ENCODE data around the gene GTF2A2.

Gene GTF2A2

DNA sequence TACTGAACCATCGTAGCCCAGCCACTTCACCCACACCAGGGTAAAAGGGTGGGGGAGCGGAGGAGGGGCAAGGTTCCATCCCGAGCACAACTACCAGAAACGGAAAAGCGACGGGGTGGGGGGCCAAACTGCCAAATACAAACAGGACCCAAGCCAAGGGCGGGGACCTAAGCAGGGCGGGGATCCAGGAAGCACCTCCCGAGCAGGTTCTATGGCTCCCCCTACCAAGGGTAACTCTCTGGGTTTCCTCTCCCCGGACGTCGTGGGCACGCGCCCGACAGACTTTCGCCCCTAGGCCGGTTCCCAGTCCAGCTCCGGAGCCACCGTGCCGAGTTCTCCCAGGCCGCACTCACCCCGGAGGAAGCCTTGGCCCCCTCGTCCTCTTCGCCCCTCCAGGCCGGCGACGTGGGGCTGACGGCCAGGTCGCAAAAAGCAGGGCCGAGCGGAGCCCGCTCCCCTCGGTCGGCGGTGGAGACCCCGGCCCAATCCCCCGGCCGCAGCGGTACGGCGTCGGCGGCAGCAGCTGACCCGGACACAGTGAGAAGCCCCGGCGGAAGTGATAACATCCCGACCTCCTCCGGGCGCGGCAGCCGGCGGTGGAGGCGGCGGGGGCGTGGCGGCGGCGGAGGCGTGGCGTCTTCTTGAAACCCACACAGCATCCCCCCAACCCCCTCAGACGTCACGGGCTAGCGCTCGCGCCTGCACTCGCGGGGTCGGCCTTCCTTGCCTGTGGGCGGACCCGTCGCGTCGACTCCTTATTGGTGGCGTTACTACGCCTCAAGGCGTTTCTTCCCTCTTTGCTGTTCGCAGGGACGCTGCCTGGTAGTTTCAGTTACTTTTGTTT is 31.7 kb upstream of the GTF2A2 start, which contains the start of gene BNIP2:
TSS of gene BNIP2 (minus strand) at position 539 of the 844 bp plus-strand sequence. CDS start 6,863 bp downstream, outside the sequence.
- Histone ChIP-seq H3K9me3 (ENCODE audit: control insufficient read depth, low read length) (no peaks in the 10 kb centered on the region), H3K4me1 (ENCODE audit: control insufficient read depth, insufficient read depth, low read length, poor library complexity, severe bottlenecking) (peaks cover 14% of the 10 kb centered on the region), H3K27ac (ENCODE audit: low read depth, low read length, severe bottlenecking) (peak within 1 kb of the TSS; percentile 99), H3K36me3 (ENCODE audit: control insufficient read depth, insufficient read depth, low read length) (peaks cover 30% of the 10 kb centered on the region), H3K4me3 (ENCODE audit: extremely low read depth, insufficient read depth, low read length, poor library complexity, severe bottlenecking) (peak within 1 kb of the TSS; percentile 96)
- WGBS, 2 experiments (ENCODE audit: insufficient coverage in 2 of 2), result 0% methylated on average over 55 to 59 of the region's 78 CpGs

- 3% methylated on average over 9 to 10 of the region's 15 CpGs for WGBS, 2 experiments (ENCODE audit: insufficient coverage in 2 of 2)
- Histone ChIP-seq H3K27ac (ENCODE audit: low read depth, low read length, severe bottlenecking) (peak overlapping the region; percentile 99), H3K36me3 (ENCODE audit: control insufficient read depth, insufficient read depth, low read length) (peaks cover 35% of the 10 kb centered on the region), H3K9me3 (ENCODE audit: control insufficient read depth, low read length) (no peaks in the 10 kb centered on the region), H3K4me3 (ENCODE audit: extremely low read depth, insufficient read depth, low read length, poor library complexity, severe bottlenecking) (peak overlapping the region; percentile 96), H3K4me1 (ENCODE audit: control insufficient read depth, insufficient read depth, low read length, poor library complexity, severe bottlenecking) (peaks cover 14% of the 10 kb centered on the region)
Observed at GRCh38 chr15:59688423-59688781, 31.1 kb upstream of the GTF2A2 start.

DNA sequence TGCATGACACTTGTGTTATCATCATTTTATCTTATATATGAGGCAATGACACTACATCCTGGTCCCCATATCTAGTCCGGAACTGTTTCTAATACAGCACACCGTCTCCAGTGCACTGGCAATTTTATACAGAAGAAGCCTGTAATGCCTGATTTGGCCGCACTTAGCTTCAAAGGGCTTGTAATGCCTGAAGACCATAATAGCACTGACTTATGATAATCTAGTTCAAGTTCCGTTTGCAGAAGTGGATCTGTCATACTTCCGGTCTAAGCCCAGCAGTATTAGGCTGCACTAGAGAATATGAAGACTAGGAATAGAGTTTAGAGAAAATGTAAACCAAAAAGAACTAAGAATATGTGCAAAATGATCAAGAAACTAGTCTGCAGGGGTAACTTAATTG is 30.5 kb upstream of the GTF2A2 start:
- Histone ChIP-seq H3K9me3 (ENCODE audit: control insufficient read depth, low read length) (no peaks in the 10 kb centered on the region), H3K27ac (ENCODE audit: low read depth, low read length, severe bottlenecking) (peak overlapping the region; percentile 99), H3K4me3 (ENCODE audit: extremely low read depth, insufficient read depth, low read length, poor library complexity, severe bottlenecking) (peak overlapping the region; percentile 96), H3K36me3 (ENCODE audit: control insufficient read depth, insufficient read depth, low read length) (peaks cover 35% of the 10 kb centered on the region), H3K4me1 (ENCODE audit: control insufficient read depth, insufficient read depth, low read length, poor library complexity, severe bottlenecking) (peaks cover 14% of the 10 kb centered on the region)
- WGBS, 2 experiments (ENCODE audit: insufficient coverage in 2 of 2), result 62 to 83% methylated on average over 4 to 5 of the region's 5 CpGs

DNA sequence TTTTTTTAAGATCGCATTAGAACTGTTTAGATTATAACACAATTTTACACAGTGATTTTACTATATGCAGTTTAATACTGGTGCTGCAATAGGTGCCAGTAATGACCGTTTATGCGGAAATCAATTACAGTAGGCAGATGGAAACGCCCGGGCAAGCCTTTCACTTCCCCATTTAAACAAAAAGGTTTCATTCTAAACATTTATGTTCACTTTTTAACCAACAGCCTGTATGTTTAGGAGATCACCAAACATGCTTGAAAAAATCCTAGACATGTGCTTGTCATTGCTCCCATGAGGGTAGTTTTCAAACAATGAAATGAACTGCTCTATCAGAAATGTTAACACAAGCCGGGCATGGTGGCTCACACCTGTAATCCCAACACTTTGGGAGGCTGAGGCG is 29.1 kb upstream of the GTF2A2 start:
- no peak overlapping the region for H3K4me3 ChIP-seq (ENCODE audit: extremely low read depth, insufficient read depth, low read length, poor library complexity, severe bottlenecking)
- H3K9me3 ChIP-seq (ENCODE audit: control insufficient read depth, low read length), result no peaks in the 10 kb centered on the region
- H3K36me3 ChIP-seq (ENCODE audit: control insufficient read depth, insufficient read depth, low read length), result peaks cover 45% of the 10 kb centered on the region
- H3K4me1 ChIP-seq (ENCODE audit: control insufficient read depth, insufficient read depth, low read length, poor library complexity, severe bottlenecking), result peaks cover 14% of the 10 kb centered on the region
- 94 to 100% methylated on average over 1 to 6 of the region's 7 CpGs for WGBS, 2 experiments (ENCODE audit: insufficient coverage in 2 of 2)
- peak overlapping the region; percentile 57 for H3K27ac ChIP-seq (ENCODE audit: low read depth, low read length, severe bottlenecking)

DNA sequence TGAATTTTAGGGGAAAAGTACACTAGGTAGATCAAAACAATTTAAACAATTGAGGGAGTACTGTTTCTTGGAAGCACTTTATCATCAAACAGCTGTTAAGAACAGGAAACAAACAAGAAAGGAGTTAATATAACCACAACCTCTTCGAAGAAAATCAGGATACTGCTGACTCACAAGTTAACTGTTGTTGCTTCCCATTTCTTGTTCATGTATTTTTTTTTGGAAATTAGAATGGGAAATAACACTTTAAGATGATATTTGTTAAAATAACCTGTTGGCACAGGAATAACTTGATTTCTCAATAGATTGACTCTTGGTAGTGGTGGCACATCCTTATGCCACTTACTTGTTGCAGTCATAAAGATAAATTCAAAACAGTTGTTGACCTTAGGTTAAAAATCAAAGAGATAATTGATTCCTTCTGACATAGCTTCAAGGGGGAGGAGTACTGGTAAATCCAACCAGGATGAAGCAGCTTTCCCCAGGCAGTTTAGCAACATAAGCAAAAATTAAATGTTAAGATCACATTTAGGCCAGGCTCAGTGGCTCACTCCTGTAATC is 28.5 kb upstream of the GTF2A2 start:
- H3K4me1 ChIP-seq (ENCODE audit: control insufficient read depth, insufficient read depth, low read length, poor library complexity, severe bottlenecking), result peaks cover 14% of the 10 kb centered on the region
- no peaks in the 10 kb centered on the region for H3K9me3 ChIP-seq (ENCODE audit: control insufficient read depth, low read length)
- H3K27ac ChIP-seq (ENCODE audit: low read depth, low read length, severe bottlenecking), result peak overlapping the region; percentile 57
- 80% methylated on average over 1 of the region's 1 CpG; no CpG with 5 or more reads in 1 of the 2 experiments for WGBS, 2 experiments (ENCODE audit: insufficient coverage in 2 of 2)
- peaks cover 51% of the 10 kb centered on the region for H3K36me3 ChIP-seq (ENCODE audit: control insufficient read depth, insufficient read depth, low read length)
- no peak overlapping the region for H3K4me3 ChIP-seq (ENCODE audit: extremely low read depth, insufficient read depth, low read length, poor library complexity, severe bottlenecking)

- no peak overlapping the region for H3K27ac ChIP-seq (ENCODE audit: low read depth, low read length, severe bottlenecking)
- H3K36me3 ChIP-seq (ENCODE audit: control insufficient read depth, insufficient read depth, low read length), result peaks cover 78% of the 10 kb centered on the region
- no peaks in the 10 kb centered on the region for H3K4me1 ChIP-seq (ENCODE audit: control insufficient read depth, insufficient read depth, low read length, poor library complexity, severe bottlenecking)
- no peaks in the 10 kb centered on the region for H3K9me3 ChIP-seq (ENCODE audit: control insufficient read depth, low read length)
- 63 to 100% methylated on average over 2 to 3 of the region's 5 CpGs for WGBS, 2 experiments (ENCODE audit: insufficient coverage in 2 of 2)
- no peak overlapping the region for H3K4me3 ChIP-seq (ENCODE audit: extremely low read depth, insufficient read depth, low read length, poor library complexity, severe bottlenecking)
Observed at GRCh38 chr15:59680870-59681269, 23.6 kb upstream of the GTF2A2 start.

DNA sequence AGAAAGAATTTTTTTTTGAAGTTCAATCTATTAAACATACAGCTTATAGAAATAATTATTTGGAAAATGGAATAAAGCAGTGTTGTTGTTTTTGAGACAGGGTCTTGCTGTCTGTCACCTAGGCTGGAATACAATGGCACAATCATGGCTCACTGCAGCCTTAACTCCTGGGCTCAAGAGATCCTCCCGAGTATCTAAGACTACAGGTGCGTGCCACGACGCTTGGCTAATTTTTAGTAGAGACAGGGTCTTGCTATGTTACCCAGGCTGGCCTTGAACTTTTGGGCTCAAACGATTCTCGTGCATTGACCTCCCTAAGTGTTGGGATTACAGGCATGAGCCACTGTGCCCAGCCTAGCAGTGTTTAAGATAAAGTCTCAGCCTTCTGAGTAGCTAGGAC is 23.0 kb upstream of the GTF2A2 start:
- Histone ChIP-seq H3K9me3 (ENCODE audit: control insufficient read depth, low read length) (no peaks in the 10 kb centered on the region), H3K4me1 (ENCODE audit: control insufficient read depth, insufficient read depth, low read length, poor library complexity, severe bottlenecking) (no peaks in the 10 kb centered on the region), H3K27ac (ENCODE audit: low read depth, low read length, severe bottlenecking) (no peak overlapping the region), H3K36me3 (ENCODE audit: control insufficient read depth, insufficient read depth, low read length) (peaks cover 78% of the 10 kb centered on the region), H3K4me3 (ENCODE audit: extremely low read depth, insufficient read depth, low read length, poor library complexity, severe bottlenecking) (no peak overlapping the region)
- 95 to 98% methylated on average over 6 of the region's 6 CpGs for WGBS, 2 experiments (ENCODE audit: insufficient coverage in 2 of 2)

- Histone ChIP-seq H3K4me3 (ENCODE audit: extremely low read depth, insufficient read depth, low read length, poor library complexity, severe bottlenecking) (no peak overlapping the region), H3K9me3 (ENCODE audit: control insufficient read depth, low read length) (no peaks in the 10 kb centered on the region), H3K4me1 (ENCODE audit: control insufficient read depth, insufficient read depth, low read length, poor library complexity, severe bottlenecking) (no peaks in the 10 kb centered on the region), H3K36me3 (ENCODE audit: control insufficient read depth, insufficient read depth, low read length) (peaks cover 79% of the 10 kb centered on the region), H3K27ac (ENCODE audit: low read depth, low read length, severe bottlenecking) (no peak overlapping the region)
- WGBS, 2 experiments (ENCODE audit: insufficient coverage in 2 of 2), result no CpG with 5 or more reads among the region's 1 CpG
Observed at GRCh38 chr15:59678620-59679019, 21.3 kb upstream of the GTF2A2 start.

DNA sequence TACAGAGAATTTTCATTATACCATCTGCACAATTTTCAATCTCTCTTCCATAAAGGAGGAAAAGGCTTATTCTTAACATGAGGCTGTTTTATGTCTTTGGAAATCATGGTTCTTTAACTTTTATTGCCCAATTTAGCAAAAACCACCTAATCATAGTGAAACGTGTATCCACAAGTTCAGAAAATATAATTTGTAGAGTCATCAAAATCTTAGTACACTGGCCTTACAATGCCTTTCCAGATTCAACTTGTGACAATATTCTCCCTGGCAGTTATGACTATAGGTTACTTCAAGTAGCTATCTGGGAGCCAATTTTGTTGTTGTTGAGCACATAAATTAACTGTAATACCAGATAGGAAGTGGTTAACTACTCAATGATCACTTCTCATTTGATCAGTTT is 20.9 kb upstream of the GTF2A2 start:
- Histone ChIP-seq H3K4me1 (ENCODE audit: control insufficient read depth, insufficient read depth, low read length, poor library complexity, severe bottlenecking) (no peaks in the 10 kb centered on the region), H3K4me3 (ENCODE audit: extremely low read depth, insufficient read depth, low read length, poor library complexity, severe bottlenecking) (no peak overlapping the region), H3K27ac (ENCODE audit: low read depth, low read length, severe bottlenecking) (no peak overlapping the region), H3K9me3 (ENCODE audit: control insufficient read depth, low read length) (no peaks in the 10 kb centered on the region), H3K36me3 (ENCODE audit: control insufficient read depth, insufficient read depth, low read length) (peaks cover 81% of the 10 kb centered on the region)
- WGBS, 2 experiments (ENCODE audit: insufficient coverage in 2 of 2), result 100% methylated on average over 1 of the region's 1 CpG

GRCh38 chr15:59676565-59676964 is 19.2 kb upstream of the GTF2A2 start:
- peaks cover 88% of the 10 kb centered on the region for H3K36me3 ChIP-seq (ENCODE audit: control insufficient read depth, insufficient read depth, low read length)
- WGBS, 2 experiments (ENCODE audit: insufficient coverage in 2 of 2), result 95 to 97% methylated on average over 12 to 23 of the region's 23 CpGs
- no peaks in the 10 kb centered on the region for H3K4me1 ChIP-seq (ENCODE audit: control insufficient read depth, insufficient read depth, low read length, poor library complexity, severe bottlenecking)
- no peak overlapping the region for H3K27ac ChIP-seq (ENCODE audit: low read depth, low read length, severe bottlenecking)
- H3K9me3 ChIP-seq (ENCODE audit: control insufficient read depth, low read length), result no peaks in the 10 kb centered on the region
- H3K4me3 ChIP-seq (ENCODE audit: extremely low read depth, insufficient read depth, low read length, poor library complexity, severe bottlenecking), result no peak overlapping the region

DNA sequence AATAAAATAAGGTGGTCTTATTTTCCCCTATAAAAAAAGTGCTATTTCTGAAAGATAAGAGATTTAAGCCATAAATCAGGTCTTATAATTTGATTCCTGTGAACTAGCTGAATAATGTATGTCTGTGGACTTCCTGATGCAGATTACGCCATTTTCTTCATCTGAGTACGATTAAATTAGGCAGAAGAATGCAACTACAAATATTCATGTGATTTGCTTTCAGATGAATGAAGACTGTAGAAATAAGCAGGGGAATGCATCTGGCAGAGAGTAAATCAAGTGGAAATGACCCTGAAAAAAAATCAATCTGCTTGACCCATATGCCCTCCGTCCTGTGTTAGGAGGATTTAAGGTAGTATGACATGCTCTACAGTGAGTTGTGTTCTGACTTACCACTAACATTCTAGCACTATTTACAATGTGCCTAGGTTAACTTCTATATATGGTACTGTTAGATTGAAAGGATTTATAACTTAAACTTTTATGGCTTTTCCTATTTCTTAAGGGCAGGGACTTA is 17.1 kb upstream of the GTF2A2 start:
- no peak overlapping the region for H3K4me3 ChIP-seq (ENCODE audit: extremely low read depth, insufficient read depth, low read length, poor library complexity, severe bottlenecking)
- 95% methylated on average over 2 of the region's 3 CpGs; no CpG with 5 or more reads in 1 of the 2 experiments for WGBS, 2 experiments (ENCODE audit: insufficient coverage in 2 of 2)
- H3K27ac ChIP-seq (ENCODE audit: low read depth, low read length, severe bottlenecking), result no peak overlapping the region
- peaks cover 93% of the 10 kb centered on the region for H3K36me3 ChIP-seq (ENCODE audit: control insufficient read depth, insufficient read depth, low read length)
- H3K4me1 ChIP-seq (ENCODE audit: control insufficient read depth, insufficient read depth, low read length, poor library complexity, severe bottlenecking), result no peaks in the 10 kb centered on the region
- H3K9me3 ChIP-seq (ENCODE audit: control insufficient read depth, low read length), result no peaks in the 10 kb centered on the region
